Panc1 (cell line): Measurements from ENCODE around the gene ZMAT3.

Experiments used
- POLR2AphosphoS5 ChIP-seq: IDR thresholded peaks from 2 replicates; pipeline ENCODE4 v1.6.1; 2012; ENCODE audit warnings: mild to moderate bottlenecking, low read depth, low read length, moderate library complexity
- SIN3A ChIP-seq: IDR thresholded peaks from 2 replicates; pipeline ENCODE4 v1.6.1; 2012; ENCODE audit warnings: low read depth, mild to moderate bottlenecking, low read length, moderate library complexity, borderline replicate concordance; ENCODE audit not compliant: insufficient read depth
- TCF7L2 ChIP-seq: IDR thresholded peaks from 2 replicates; pipeline ENCODE4 v1.6.1; 2011; ENCODE audit warnings: mild to moderate bottlenecking, low read depth, low read length, inconsistent platforms
- TF ChIP-seq, protein P1 (sequence below): fragments of 450-650 bp; IDR thresholded peaks from 2 replicates; pipeline ENCODE4 v1.5.1; 2017; ENCODE audit warnings: mild to moderate bottlenecking
- TF ChIP-seq, protein P2 (sequence below), 2 experiments: IDR thresholded peaks; 2 replicates each; pipeline ENCODE4 v1.6.1; 2011 to 2012; ENCODE audit warnings: low read depth in 2 of 2, control low read depth in 1 of 2, low read length in 1 of 2, mild to moderate bottlenecking in 1 of 2, moderate library complexity in 1 of 2; ENCODE audit not compliant: insufficient read depth in 1 of 2

DNA sequence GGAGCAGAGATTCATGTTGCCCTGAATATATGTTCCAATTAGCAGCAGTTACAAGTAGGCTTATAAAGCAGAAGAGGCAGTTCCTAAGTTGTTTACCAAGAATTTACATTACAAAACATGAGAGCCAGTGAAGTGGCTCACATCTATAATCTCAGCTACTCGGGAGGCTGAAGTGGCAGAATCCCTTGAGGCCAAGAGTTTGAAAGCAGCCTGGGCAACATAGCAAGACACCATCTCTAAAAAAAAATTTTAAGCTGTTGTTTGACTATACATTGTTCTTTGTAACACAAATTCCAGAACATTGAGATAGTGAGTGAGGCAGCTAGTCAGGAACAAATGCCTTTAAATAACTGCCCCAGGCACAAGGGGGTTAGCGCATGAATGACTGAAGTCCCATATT lies 10.3 kb upstream of the ZMAT3 start:
- TF ChIP-seq, protein P1, sequence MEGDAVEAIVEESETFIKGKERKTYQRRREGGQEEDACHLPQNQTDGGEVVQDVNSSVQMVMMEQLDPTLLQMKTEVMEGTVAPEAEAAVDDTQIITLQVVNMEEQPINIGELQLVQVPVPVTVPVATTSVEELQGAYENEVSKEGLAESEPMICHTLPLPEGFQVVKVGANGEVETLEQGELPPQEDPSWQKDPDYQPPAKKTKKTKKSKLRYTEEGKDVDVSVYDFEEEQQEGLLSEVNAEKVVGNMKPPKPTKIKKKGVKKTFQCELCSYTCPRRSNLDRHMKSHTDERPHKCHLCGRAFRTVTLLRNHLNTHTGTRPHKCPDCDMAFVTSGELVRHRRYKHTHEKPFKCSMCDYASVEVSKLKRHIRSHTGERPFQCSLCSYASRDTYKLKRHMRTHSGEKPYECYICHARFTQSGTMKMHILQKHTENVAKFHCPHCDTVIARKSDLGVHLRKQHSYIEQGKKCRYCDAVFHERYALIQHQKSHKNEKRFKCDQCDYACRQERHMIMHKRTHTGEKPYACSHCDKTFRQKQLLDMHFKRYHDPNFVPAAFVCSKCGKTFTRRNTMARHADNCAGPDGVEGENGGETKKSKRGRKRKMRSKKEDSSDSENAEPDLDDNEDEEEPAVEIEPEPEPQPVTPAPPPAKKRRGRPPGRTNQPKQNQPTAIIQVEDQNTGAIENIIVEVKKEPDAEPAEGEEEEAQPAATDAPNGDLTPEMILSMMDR, result no peak
- TF ChIP-seq TCF7L2, result no peak
- no peak for TF ChIP-seq SIN3A
- TF ChIP-seq, protein P2, sequence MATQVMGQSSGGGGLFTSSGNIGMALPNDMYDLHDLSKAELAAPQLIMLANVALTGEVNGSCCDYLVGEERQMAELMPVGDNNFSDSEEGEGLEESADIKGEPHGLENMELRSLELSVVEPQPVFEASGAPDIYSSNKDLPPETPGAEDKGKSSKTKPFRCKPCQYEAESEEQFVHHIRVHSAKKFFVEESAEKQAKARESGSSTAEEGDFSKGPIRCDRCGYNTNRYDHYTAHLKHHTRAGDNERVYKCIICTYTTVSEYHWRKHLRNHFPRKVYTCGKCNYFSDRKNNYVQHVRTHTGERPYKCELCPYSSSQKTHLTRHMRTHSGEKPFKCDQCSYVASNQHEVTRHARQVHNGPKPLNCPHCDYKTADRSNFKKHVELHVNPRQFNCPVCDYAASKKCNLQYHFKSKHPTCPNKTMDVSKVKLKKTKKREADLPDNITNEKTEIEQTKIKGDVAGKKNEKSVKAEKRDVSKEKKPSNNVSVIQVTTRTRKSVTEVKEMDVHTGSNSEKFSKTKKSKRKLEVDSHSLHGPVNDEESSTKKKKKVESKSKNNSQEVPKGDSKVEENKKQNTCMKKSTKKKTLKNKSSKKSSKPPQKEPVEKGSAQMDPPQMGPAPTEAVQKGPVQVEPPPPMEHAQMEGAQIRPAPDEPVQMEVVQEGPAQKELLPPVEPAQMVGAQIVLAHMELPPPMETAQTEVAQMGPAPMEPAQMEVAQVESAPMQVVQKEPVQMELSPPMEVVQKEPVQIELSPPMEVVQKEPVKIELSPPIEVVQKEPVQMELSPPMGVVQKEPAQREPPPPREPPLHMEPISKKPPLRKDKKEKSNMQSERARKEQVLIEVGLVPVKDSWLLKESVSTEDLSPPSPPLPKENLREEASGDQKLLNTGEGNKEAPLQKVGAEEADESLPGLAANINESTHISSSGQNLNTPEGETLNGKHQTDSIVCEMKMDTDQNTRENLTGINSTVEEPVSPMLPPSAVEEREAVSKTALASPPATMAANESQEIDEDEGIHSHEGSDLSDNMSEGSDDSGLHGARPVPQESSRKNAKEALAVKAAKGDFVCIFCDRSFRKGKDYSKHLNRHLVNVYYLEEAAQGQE (IDR thresholded peaks at IDR 0.05; ENCODE audit: insufficient read depth in 1 of 2, low read depth in 2 of 2, low read length in 1 of 2), result no peak
- no peak for TF ChIP-seq POLR2AphosphoS5
